ENCODE data around the gene ZFTA. TPM values are rescaled to one million over a fixed set of nuclear protein-coding genes. Genes with fewer than 3 reads are reported as not detected.
"Not testable (repeated sequence)": the region's sequence is repeated elsewhere in the genome, so short reads cannot be mapped to it uniquely, and the experiment has no call there.

ZFTA gene
- polyA plus RNA-seq, 3 donors: 1.2 TPM; not detected in 2

DNA sequence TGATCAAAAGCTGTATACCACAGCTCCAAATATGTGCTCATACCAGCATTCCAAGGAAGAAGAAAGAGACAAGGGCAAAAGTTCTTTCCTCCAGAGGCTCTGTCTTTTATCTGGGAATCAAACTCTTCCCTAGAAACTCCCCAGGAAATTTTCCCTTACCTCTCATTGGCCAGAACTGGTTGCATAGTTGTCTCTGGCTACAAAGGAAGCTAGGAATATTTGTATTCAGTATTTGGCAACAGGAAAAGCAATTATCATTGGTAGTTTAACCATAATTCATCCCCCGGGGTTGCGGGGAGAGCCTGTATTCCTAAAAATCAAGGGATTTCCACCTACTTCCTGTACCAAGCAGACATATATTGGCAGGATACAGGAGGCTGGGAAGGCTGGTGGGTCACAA, 10.5 kb upstream of the ZFTA start:
- Histone ChIP-seq H3K9ac (ENCODE audit: insufficient read depth, low read length, poor library complexity, severe bottlenecking) (no peak overlapping the region), H3K4me1 (ENCODE audit: control insufficient read depth in 1 of 2, insufficient read depth in 2 of 2, low read length in 2 of 2) (no peaks in the 10 kb centered on the region), H2AFZ (ENCODE audit: insufficient read depth, low read depth, low read length, poor library complexity, severe bottlenecking) (no peak overlapping the region), H3K36me3 (replicated peaks in 1 of 2; ENCODE audit: control insufficient read depth in 1 of 2, insufficient read depth in 2 of 2, low read length in 2 of 2) (no peaks in the 10 kb centered on the region), H3K27me3 (ENCODE audit: control insufficient read depth in 2 of 2, insufficient read depth in 2 of 2, low read length in 2 of 2) (no peaks in the 10 kb centered on the region), H4K20me1 (ENCODE audit: insufficient read depth, low read length) (no peaks in the 10 kb centered on the region), H3K79me2 (ENCODE audit: insufficient read depth, low read length) (no peaks in the 10 kb centered on the region), H3K4me2 (replicated peaks; ENCODE audit: extremely low read depth, low read length, poor library complexity, severe bottlenecking) (no peak overlapping the region), H3K9me3 (replicated peaks in 1 of 2; ENCODE audit: control insufficient read depth in 1 of 2, insufficient read depth in 1 of 2, low read length in 2 of 2) (no peaks in the 10 kb centered on the region), H3K27ac (ENCODE audit: low read depth in 1 of 2, low read length in 2 of 2) (no peak overlapping the region), H3K4me3 (replicated peaks in 1 of 3; ENCODE audit: low read depth in 2 of 3, low read length in 3 of 3) (no peak overlapping the region)
- no peak overlapping the region for H3K27ac Mint-ChIP-seq
- no CpG with 5 or more reads among the region's 2 CpGs for WGBS (ENCODE audit: insufficient coverage)
- DNase-seq: no peak
- H3K27me3 Mint-ChIP-seq (ENCODE audit: low read depth in 3 of 3): peaks cover 7 to 10% (median 8%) of the 10 kb centered on the region in 3 donors
- H3K4me1 Mint-ChIP-seq: no peaks in the 10 kb centered on the region
- no peaks in the 10 kb centered on the region for H3K9me3 Mint-ChIP-seq
- H3K4me3 Mint-ChIP-seq: no peak overlapping the region
- H3K36me3 Mint-ChIP-seq: no peaks in the 10 kb centered on the region
- intact Hi-C loops (cut with micrococcal nuclease): no loop called here
- TF ChIP-seq, protein P1, sequence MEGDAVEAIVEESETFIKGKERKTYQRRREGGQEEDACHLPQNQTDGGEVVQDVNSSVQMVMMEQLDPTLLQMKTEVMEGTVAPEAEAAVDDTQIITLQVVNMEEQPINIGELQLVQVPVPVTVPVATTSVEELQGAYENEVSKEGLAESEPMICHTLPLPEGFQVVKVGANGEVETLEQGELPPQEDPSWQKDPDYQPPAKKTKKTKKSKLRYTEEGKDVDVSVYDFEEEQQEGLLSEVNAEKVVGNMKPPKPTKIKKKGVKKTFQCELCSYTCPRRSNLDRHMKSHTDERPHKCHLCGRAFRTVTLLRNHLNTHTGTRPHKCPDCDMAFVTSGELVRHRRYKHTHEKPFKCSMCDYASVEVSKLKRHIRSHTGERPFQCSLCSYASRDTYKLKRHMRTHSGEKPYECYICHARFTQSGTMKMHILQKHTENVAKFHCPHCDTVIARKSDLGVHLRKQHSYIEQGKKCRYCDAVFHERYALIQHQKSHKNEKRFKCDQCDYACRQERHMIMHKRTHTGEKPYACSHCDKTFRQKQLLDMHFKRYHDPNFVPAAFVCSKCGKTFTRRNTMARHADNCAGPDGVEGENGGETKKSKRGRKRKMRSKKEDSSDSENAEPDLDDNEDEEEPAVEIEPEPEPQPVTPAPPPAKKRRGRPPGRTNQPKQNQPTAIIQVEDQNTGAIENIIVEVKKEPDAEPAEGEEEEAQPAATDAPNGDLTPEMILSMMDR (IDR thresholded peaks at IDR 0.05): no peak

DNA sequence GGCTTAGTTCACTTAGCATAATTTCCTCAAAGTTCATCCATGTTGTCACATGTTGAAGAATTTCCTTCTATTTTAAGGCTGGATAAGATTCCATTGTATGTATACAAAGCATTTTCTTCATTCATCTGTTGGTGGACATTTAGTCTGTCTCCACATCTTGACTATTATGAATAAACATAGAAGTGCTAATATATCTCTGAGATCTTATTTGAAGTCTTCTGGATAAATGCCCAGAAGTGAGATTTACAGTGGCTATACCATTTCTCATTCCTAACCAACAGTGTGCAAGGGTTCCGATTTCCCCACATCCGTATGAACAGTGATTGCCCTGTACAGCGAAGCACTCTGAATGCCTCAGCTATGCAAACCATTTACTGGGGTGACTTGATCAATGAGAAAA, 6.6 kb upstream of the ZFTA start:
- TF ChIP-seq, protein P1 (IDR thresholded peaks at IDR 0.05): no peak
- Mint-ChIP-seq H3K27me3 (ENCODE audit: low read depth in 3 of 3) (peaks cover 23 to 36% (median 32%) of the 10 kb centered on the region in 3 donors), H3K27ac (no peak overlapping the region), H3K36me3 (peaks cover 0 to 2% of the 10 kb centered on the region in 2 donors), H3K4me1 (peaks cover 2% of the 10 kb centered on the region), H3K9me3 (peaks cover 0 to 4% (median under 1%) of the 10 kb centered on the region in 7 donors), H3K4me3 (no peak overlapping the region)
- Histone ChIP-seq H3K27ac (ENCODE audit: low read depth in 1 of 2, low read length in 2 of 2) (no peak overlapping the region), H2AFZ (ENCODE audit: insufficient read depth, low read depth, low read length, poor library complexity, severe bottlenecking) (no peak overlapping the region), H3K9me3 (replicated peaks in 1 of 2; ENCODE audit: control insufficient read depth in 1 of 2, insufficient read depth in 1 of 2, low read length in 2 of 2) (no peaks in the 10 kb centered on the region), H3K36me3 (replicated peaks in 1 of 2; ENCODE audit: control insufficient read depth in 1 of 2, insufficient read depth in 2 of 2, low read length in 2 of 2) (no peaks in the 10 kb centered on the region), H3K9ac (ENCODE audit: insufficient read depth, low read length, poor library complexity, severe bottlenecking) (no peak overlapping the region), H3K27me3 (ENCODE audit: control insufficient read depth in 2 of 2, insufficient read depth in 2 of 2, low read length in 2 of 2) (peaks cover 11 to 26% of the 10 kb centered on the region in 2 donors), H3K4me2 (replicated peaks; ENCODE audit: extremely low read depth, low read length, poor library complexity, severe bottlenecking) (no peak overlapping the region), H3K79me2 (ENCODE audit: insufficient read depth, low read length) (no peaks in the 10 kb centered on the region), H4K20me1 (ENCODE audit: insufficient read depth, low read length) (no peaks in the 10 kb centered on the region), H3K4me3 (replicated peaks in 1 of 3; ENCODE audit: low read depth in 2 of 3, low read length in 3 of 3) (no peak overlapping the region), H3K4me1 (ENCODE audit: control insufficient read depth in 1 of 2, insufficient read depth in 2 of 2, low read length in 2 of 2) (peaks cover 0 to under 1% of the 10 kb centered on the region in 2 donors)
- DNase-seq: no peak
- WGBS (ENCODE audit: insufficient coverage): 70% methylated on average over 2 of the region's 3 CpGs
- intact Hi-C loops (cut with micrococcal nuclease): no loop called here

DNA sequence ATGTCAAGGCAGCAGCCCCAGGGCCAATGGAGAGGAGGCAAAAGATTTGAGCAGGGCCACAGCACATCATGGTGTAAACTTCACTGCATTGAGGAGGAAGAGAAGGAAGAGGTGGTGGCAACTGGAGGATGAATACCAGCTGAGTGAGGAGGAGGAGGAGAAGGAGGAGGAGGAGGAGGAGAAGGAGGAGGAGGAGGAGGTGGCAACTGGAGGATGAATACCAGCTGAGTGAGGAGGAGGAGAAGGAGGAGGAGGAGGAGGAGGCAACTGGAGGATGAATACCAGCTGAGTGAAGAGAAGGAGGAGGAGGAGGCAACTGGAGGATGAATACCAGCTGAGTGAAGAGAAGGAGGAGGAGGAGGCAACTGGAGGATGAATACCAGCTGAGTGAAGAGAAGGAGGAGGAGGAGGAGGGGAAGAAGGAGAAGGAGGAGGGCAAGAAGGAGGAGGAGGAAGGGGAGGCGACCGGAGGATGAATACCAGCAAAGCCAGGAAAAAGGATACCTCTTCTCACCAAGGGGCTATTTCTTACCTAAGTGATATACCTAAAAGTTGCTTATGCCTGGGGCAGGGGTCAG, 3.3 kb upstream of the ZFTA start:
- H3K9me3 ChIP-seq (replicated peaks in 1 of 2; ENCODE audit: control insufficient read depth in 1 of 2, insufficient read depth in 1 of 2, low read length in 2 of 2); H3K36me3 ChIP-seq (replicated peaks in 1 of 2; ENCODE audit: control insufficient read depth in 1 of 2, insufficient read depth in 2 of 2, low read length in 2 of 2); intact Hi-C loops (cut with micrococcal nuclease); H4K20me1 ChIP-seq (ENCODE audit: insufficient read depth, low read length); H3K9ac ChIP-seq (ENCODE audit: insufficient read depth, low read length, poor library complexity, severe bottlenecking); H3K27ac Mint-ChIP-seq; H3K36me3 Mint-ChIP-seq; H3K4me3 ChIP-seq (replicated peaks in 1 of 3; ENCODE audit: low read depth in 2 of 3, low read length in 3 of 3); H3K4me2 ChIP-seq (replicated peaks; ENCODE audit: extremely low read depth, low read length, poor library complexity, severe bottlenecking); H3K27ac ChIP-seq (ENCODE audit: low read depth in 1 of 2, low read length in 2 of 2); H3K79me2 ChIP-seq (ENCODE audit: insufficient read depth, low read length); H2AFZ ChIP-seq (ENCODE audit: insufficient read depth, low read depth, low read length, poor library complexity, severe bottlenecking); DNase-seq: not testable (repeated sequence)
- Mint-ChIP-seq H3K9me3 (peaks cover 0 to 11% (median 4%) of the 10 kb centered on the region in 7 donors), H3K27me3 (ENCODE audit: low read depth in 3 of 3) (peaks cover 27 to 56% (median 38%) of the 10 kb centered on the region in 3 donors), H3K4me1 (peaks cover 16% of the 10 kb centered on the region), H3K4me3 (peak overlapping the region in 1 of 2 donors; percentile 62)
- WGBS (ENCODE audit: insufficient coverage): no CpG with 5 or more reads among the region's 2 CpGs
- peaks cover 14 to 26% of the 10 kb centered on the region in 2 donors for H3K4me1 ChIP-seq (ENCODE audit: control insufficient read depth in 1 of 2, insufficient read depth in 2 of 2, low read length in 2 of 2)
- peaks cover 19 to 37% of the 10 kb centered on the region in 2 donors for H3K27me3 ChIP-seq (ENCODE audit: control insufficient read depth in 2 of 2, insufficient read depth in 2 of 2, low read length in 2 of 2)

All from CD14-positive monocyte (primary cell).